ACC112 (cell line): ENCODE measurements around the gene AUTS2.

Experiments
- H2AFZ ChIP-seq: fragments of 200-600 bp; sonication (generic); one replicate; pipeline ENCODE4 v1.6.0; 2017; ENCODE audit warnings: antibody characterized with exemption, low read length; ENCODE audit not compliant: unreplicated experiment
- H3K27ac ChIP-seq: fragments of 200-600 bp; sonication (generic); 2 replicates; pipeline ENCODE4 v1.5.1; 2014; ENCODE audit warnings: low read depth, mild to moderate bottlenecking, antibody characterized with exemption, low read length, moderate library complexity
- H3K27me3 ChIP-seq: fragments of 200-600 bp; sonication (generic); 2 replicates; pipeline ENCODE4 v1.6.1; 2014; ENCODE audit warnings: mild to moderate bottlenecking, antibody characterized with exemption, low read length, moderate library complexity, mixed read lengths; ENCODE audit not compliant: insufficient read depth
- H3K36me3 ChIP-seq: fragments of 200-600 bp; sonication (generic); 2 replicates; pipeline ENCODE4 v1.6.1; 2016; ENCODE audit warnings: mild to moderate bottlenecking, antibody characterized with exemption, low read length, moderate library complexity, mixed read lengths; ENCODE audit not compliant: insufficient read depth
- H3K4me1 ChIP-seq: fragments of 200-600 bp; sonication (generic); one replicate; pipeline ENCODE4 v1.6.1; 2016; ENCODE audit warnings: low read length, mixed read lengths; ENCODE audit not compliant: insufficient read depth, unreplicated experiment, control insufficient read depth
- H3K4me3 ChIP-seq: fragments of 200-600 bp; sonication (generic); 2 replicates; pipeline ENCODE4 v1.5.1; 2014; ENCODE audit warnings: mild to moderate bottlenecking, low read depth, low read length
- H3K79me2 ChIP-seq: fragments of 200-600 bp; sonication (generic); one replicate; pipeline ENCODE4 v1.6.0; 2016; ENCODE audit warnings: low read length; ENCODE audit not compliant: control insufficient read depth, unreplicated experiment, insufficient read depth

AUTS2 gene

GRCh38 chr7:70301673-70302185, 703.5 kb downstream of the AUTS2 start:
- H3K4me3 ChIP-seq: no peak overlapping the region
- no peaks in the 10 kb centered on the region for H3K4me1 ChIP-seq
- no peaks in the 10 kb centered on the region for H3K27me3 ChIP-seq
- no peak overlapping the region for H2AFZ ChIP-seq
- H3K27ac ChIP-seq: no peak overlapping the region
- H3K36me3 ChIP-seq: no peaks in the 10 kb centered on the region
- H3K79me2 ChIP-seq: no peaks in the 10 kb centered on the region

GRCh38 chr7:70303309-70303708, 705.0 kb downstream of the AUTS2 start:
- Histone ChIP-seq H3K4me3 (no peak overlapping the region), H3K36me3 (no peaks in the 10 kb centered on the region), H3K4me1 (no peaks in the 10 kb centered on the region), H3K79me2 (no peaks in the 10 kb centered on the region), H3K27me3 (no peaks in the 10 kb centered on the region), H2AFZ (no peak overlapping the region), H3K27ac (no peak overlapping the region)

- Histone ChIP-seq H2AFZ (no peak overlapping the region), H3K79me2 (no peaks in the 10 kb centered on the region), H3K36me3 (no peaks in the 10 kb centered on the region), H3K27ac (no peak overlapping the region), H3K4me1 (no peaks in the 10 kb centered on the region), H3K27me3 (no peaks in the 10 kb centered on the region), H3K4me3 (no peak overlapping the region)
Measured at GRCh38 chr7:70303780-70304179, 705.5 kb downstream of the AUTS2 start.

- H3K36me3 ChIP-seq: no peaks in the 10 kb centered on the region
- H2AFZ ChIP-seq: no peak overlapping the region
- no peak overlapping the region for H3K27ac ChIP-seq
- no peaks in the 10 kb centered on the region for H3K79me2 ChIP-seq
- no peaks in the 10 kb centered on the region for H3K27me3 ChIP-seq
- H3K4me3 ChIP-seq: no peak overlapping the region
- H3K4me1 ChIP-seq: no peaks in the 10 kb centered on the region
Measured at GRCh38 chr7:70306173-70306572, 707.9 kb downstream of the AUTS2 start.

- Histone ChIP-seq H3K36me3 (no peaks in the 10 kb centered on the region), H3K27ac (no peak overlapping the region), H3K4me1 (no peaks in the 10 kb centered on the region), H2AFZ (no peak overlapping the region), H3K27me3 (no peaks in the 10 kb centered on the region), H3K79me2 (no peaks in the 10 kb centered on the region), H3K4me3 (no peak overlapping the region)
Measured at GRCh38 chr7:70307544-70308106, 709.4 kb downstream of the AUTS2 start.

GRCh38 chr7:70312336-70312735, 714.1 kb downstream of the AUTS2 start:
- H3K27ac ChIP-seq: no peak overlapping the region
- H3K27me3 ChIP-seq: no peaks in the 10 kb centered on the region
- no peaks in the 10 kb centered on the region for H3K79me2 ChIP-seq
- no peaks in the 10 kb centered on the region for H3K36me3 ChIP-seq
- H3K4me3 ChIP-seq: no peak overlapping the region
- no peak overlapping the region for H2AFZ ChIP-seq
- no peaks in the 10 kb centered on the region for H3K4me1 ChIP-seq

GRCh38 chr7:70313271-70313670, 715.0 kb downstream of the AUTS2 start:
- Histone ChIP-seq H3K27ac (no peak overlapping the region), H3K36me3 (no peaks in the 10 kb centered on the region), H3K4me3 (no peak overlapping the region), H3K79me2 (no peaks in the 10 kb centered on the region), H2AFZ (no peak overlapping the region), H3K4me1 (no peaks in the 10 kb centered on the region), H3K27me3 (no peaks in the 10 kb centered on the region)

- Histone ChIP-seq H3K4me3 (no peak overlapping the region), H3K27me3 (no peaks in the 10 kb centered on the region), H3K27ac (no peak overlapping the region), H3K4me1 (no peaks in the 10 kb centered on the region), H3K79me2 (no peaks in the 10 kb centered on the region), H3K36me3 (no peaks in the 10 kb centered on the region), H2AFZ (no peak overlapping the region)
Measured at GRCh38 chr7:70313687-70314086, 715.4 kb downstream of the AUTS2 start.

- no peak overlapping the region for H2AFZ ChIP-seq
- no peaks in the 10 kb centered on the region for H3K4me1 ChIP-seq
- no peaks in the 10 kb centered on the region for H3K27me3 ChIP-seq
- no peaks in the 10 kb centered on the region for H3K36me3 ChIP-seq
- no peak overlapping the region for H3K4me3 ChIP-seq
- no peaks in the 10 kb centered on the region for H3K79me2 ChIP-seq
- no peak overlapping the region for H3K27ac ChIP-seq
Measured at GRCh38 chr7:70314221-70314620, 715.9 kb downstream of the AUTS2 start.

- Histone ChIP-seq H3K4me3 (no peak overlapping the region), H3K27me3 (no peaks in the 10 kb centered on the region), H3K4me1 (no peaks in the 10 kb centered on the region), H2AFZ (no peak overlapping the region), H3K27ac (no peak overlapping the region), H3K36me3 (no peaks in the 10 kb centered on the region), H3K79me2 (no peaks in the 10 kb centered on the region)
Measured at GRCh38 chr7:70316745-70317144, 718.5 kb downstream of the AUTS2 start.

GRCh38 chr7:70317356-70317755, 719.1 kb downstream of the AUTS2 start:
- H3K27ac ChIP-seq: no peak overlapping the region
- no peaks in the 10 kb centered on the region for H3K79me2 ChIP-seq
- no peaks in the 10 kb centered on the region for H3K4me1 ChIP-seq
- no peak overlapping the region for H2AFZ ChIP-seq
- H3K4me3 ChIP-seq: no peak overlapping the region
- H3K36me3 ChIP-seq: no peaks in the 10 kb centered on the region
- no peaks in the 10 kb centered on the region for H3K27me3 ChIP-seq
